DND-41 (cell line): ENCODE measurements around the gene TAS2R40.

ENCODE experiments used
- ATAC-seq: fragments of 200-7000 bp; cut with Tn5 transposase; 3 replicates; pipeline ENCODE4 v1.9.1; 2021; ENCODE audit warnings: low read depth; ENCODE audit not compliant: insufficient read depth
- DNase-seq: peaks from one replicate; pipeline ENCODE4 v3.0.0-alpha.2; 2020
- H2AFZ ChIP-seq: 2 replicates; pipeline ENCODE4 v1.6.0; 2012; ENCODE audit warnings: low read depth, low read length
- H3K27ac ChIP-seq: 2 replicates; pipeline ENCODE4 v1.5.1; 2012; ENCODE audit warnings: low read length, inconsistent platforms
- H3K27me3 ChIP-seq: fragments of 200-600 bp; sonication (generic); 2 replicates; pipeline ENCODE4 v1.6.0; 2012; ENCODE audit warnings: low read length, mild to moderate bottlenecking, inconsistent platforms; ENCODE audit not compliant: insufficient read depth, poor library complexity
- H3K36me3 ChIP-seq: 2 replicates; pipeline ENCODE4 v1.5.1; 2012; ENCODE audit warnings: low read length, inconsistent platforms; ENCODE audit not compliant: insufficient read depth
- H3K4me1 ChIP-seq: 2 replicates; pipeline ENCODE4 v1.5.1; 2012; ENCODE audit warnings: mild to moderate bottlenecking, low read length; ENCODE audit not compliant: insufficient read depth
- H3K4me2 ChIP-seq: 2 replicates; pipeline ENCODE4 v1.6.0; 2012; ENCODE audit warnings: mild to moderate bottlenecking, moderate library complexity, low read length, inconsistent platforms; ENCODE audit not compliant: insufficient read depth
- H3K4me3 ChIP-seq, 2 experiments: fragments of 200-600 bp in 1 of 2; shearing (Covaris generic) in 1 of 2; 2 replicates each; pipeline ENCODE4 v1.5.1; 2012 to 2016; ENCODE audit warnings: inconsistent platforms in 2 of 2, low read length in 2 of 2, mild to moderate bottlenecking in 2 of 2, low read depth in 1 of 2, moderate library complexity in 1 of 2
- H3K79me2 ChIP-seq: 2 replicates; pipeline ENCODE4 v1.6.0; 2012; ENCODE audit warnings: low read length, inconsistent platforms; ENCODE audit not compliant: insufficient read depth
- H3K9ac ChIP-seq: 2 replicates; pipeline ENCODE4 v1.6.0; 2012; ENCODE audit warnings: low read depth, mild to moderate bottlenecking, inconsistent platforms, low read length, moderate library complexity
- H3K9me3 ChIP-seq: 2 replicates; pipeline ENCODE4 v1.5.1; 2012; ENCODE audit warnings: low read length, moderate library complexity, mild to moderate bottlenecking, inconsistent platforms; ENCODE audit not compliant: insufficient read depth, severe bottlenecking
- H4K20me1 ChIP-seq: 2 replicates; pipeline ENCODE4 v1.6.0; 2012; ENCODE audit warnings: low read length; ENCODE audit not compliant: insufficient read depth
- CTCF ChIP-seq: IDR thresholded peaks from 2 replicates; pipeline ENCODE4 v1.5.1; 2012; ENCODE audit warnings: borderline replicate concordance, low read length, moderate library complexity, mild to moderate bottlenecking; ENCODE audit not compliant: poor library complexity, severe bottlenecking; ENCODE audit errors: extremely low read depth
- EZH2 ChIP-seq: IDR thresholded peaks from 3 replicates; pipeline ENCODE4 v1.6.1; 2012; ENCODE audit warnings: borderline replicate concordance, low read depth, mild to moderate bottlenecking, moderate library complexity, low read length, inconsistent platforms; ENCODE audit not compliant: severe bottlenecking

The TAS2R40 gene

GRCh38 chr7:143269251-143269650 lies 47.4 kb downstream of the TAS2R40 start:
- DNase-seq (no peak), ATAC-seq (no peak)
- no peaks in the 10 kb centered on the region for H4K20me1 ChIP-seq
- H3K9me3 ChIP-seq = no peaks in the 10 kb centered on the region
- H3K27me3 ChIP-seq = no peaks in the 10 kb centered on the region
- peaks cover 41% of the 10 kb centered on the region for H3K36me3 ChIP-seq
- H3K9ac ChIP-seq = no peak overlapping the region
- H3K4me2 ChIP-seq = no peak overlapping the region
- H3K4me3 ChIP-seq = no peak overlapping the region
- peaks cover 3% of the 10 kb centered on the region; the same call in 1 of the 2 replicates for H3K79me2 ChIP-seq
- H3K27ac ChIP-seq = no peak overlapping the region
- peaks cover 10% of the 10 kb centered on the region for H3K4me1 ChIP-seq
- no peak overlapping the region for H2AFZ ChIP-seq
- TF ChIP-seq CTCF (no peak), EZH2 (no peak)

GRCh38 chr7:143271240-143271639 lies 49.4 kb downstream of the TAS2R40 start:
- H4K20me1 ChIP-seq = no peaks in the 10 kb centered on the region
- H3K4me1 ChIP-seq = no peaks in the 10 kb centered on the region
- no peak for ATAC-seq
- no peak overlapping the region for H3K4me2 ChIP-seq
- no peaks in the 10 kb centered on the region for H3K79me2 ChIP-seq
- no peak overlapping the region for H2AFZ ChIP-seq
- H3K4me3 ChIP-seq = no peak overlapping the region
- DNase-seq = no peak
- peaks cover 33% of the 10 kb centered on the region for H3K36me3 ChIP-seq
- no peaks in the 10 kb centered on the region for H3K27me3 ChIP-seq
- H3K27ac ChIP-seq = no peak overlapping the region
- no peaks in the 10 kb centered on the region for H3K9me3 ChIP-seq
- H3K9ac ChIP-seq = no peak overlapping the region
- TF ChIP-seq EZH2 (no peak), CTCF (no peak)
